Measurements from ENCODE around the gene METRNL. TPM values are rescaled to one million over a fixed set of nuclear protein-coding genes. Genes with fewer than 3 reads are reported as not detected.

The METRNL gene
- total RNA-seq, 1 experiment from 2014 or later, result 58.7 TPM

DNA sequence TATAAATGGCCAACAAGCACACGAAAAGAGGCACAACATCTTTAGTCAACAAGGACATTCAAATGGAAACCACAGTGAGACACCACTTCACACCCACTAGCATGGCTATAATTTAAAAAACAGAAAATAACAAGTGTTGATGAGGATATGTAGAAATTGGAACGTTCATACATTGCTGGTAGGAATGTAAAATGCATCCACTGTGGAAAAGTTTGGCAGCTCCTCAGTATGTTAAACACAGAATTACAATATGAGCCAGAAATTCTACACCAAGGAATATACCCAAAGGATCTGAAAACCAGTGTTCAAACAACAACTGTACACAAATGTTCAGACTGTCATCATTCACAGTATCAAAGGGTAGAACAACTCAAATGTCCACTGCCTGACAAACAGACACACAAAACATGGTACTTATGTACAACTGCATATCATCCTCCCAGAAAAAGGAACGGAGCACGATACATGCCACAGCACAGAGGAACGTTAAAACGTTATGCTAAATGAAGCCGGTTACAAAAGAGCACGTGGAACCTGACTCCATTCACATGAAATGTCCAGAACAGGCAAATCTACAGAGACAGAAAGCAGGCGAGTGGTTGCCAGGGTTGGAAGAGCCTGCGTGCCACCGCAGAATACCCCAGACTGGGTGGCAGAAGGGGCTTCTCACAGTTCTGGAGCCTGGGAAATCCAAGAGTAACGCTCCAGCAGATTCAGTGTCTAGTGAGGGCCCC, 32.8 kb upstream of the METRNL start:
- Histone ChIP-seq H3K27me3 (ENCODE audit: insufficient read depth, low read length) (no peaks in the 10 kb centered on the region), H3K9me2 (ENCODE audit: insufficient read depth) (no peaks in the 10 kb centered on the region), H3K4me1 (ENCODE audit: control insufficient read depth in 1 of 2, insufficient read depth in 2 of 2, low read length in 2 of 2) (peaks cover 29 to 38% of the 10 kb centered on the region in 2 experiments), H3K4me3 (replicated peaks in 1 of 2; ENCODE audit: low read depth in 1 of 2, low read length in 2 of 2) (no peak overlapping the region), H2AFZ (ENCODE audit: low read depth, low read length, poor library complexity, severe bottlenecking) (no peak overlapping the region), H3K36me3 (ENCODE audit: control insufficient read depth in 1 of 2, insufficient read depth in 2 of 2, low read length in 2 of 2) (peaks cover 0 to 41% of the 10 kb centered on the region in 2 experiments; a peak in 2 of 4 replicates), H3K9me3 (ENCODE audit: control insufficient read depth in 1 of 2, insufficient read depth in 1 of 2, low read depth in 1 of 2, low read length in 2 of 2) (peaks cover 15 to 32% of the 10 kb centered on the region in 2 experiments), H3K4me2 (ENCODE audit: low read length) (no peak overlapping the region), H4K20me1 (ENCODE audit: insufficient read depth) (no peaks in the 10 kb centered on the region), H3K9ac (ENCODE audit: low read length) (no peak overlapping the region), H3K79me2 (ENCODE audit: insufficient read depth, low read length) (peaks cover 19% of the 10 kb centered on the region), H3K27ac (ENCODE audit: low read depth, low read length) (no peak overlapping the region)
- ChIA-PET CTCF (no interaction called here), POLR2A (no interaction called here), RAD21 (ENCODE audit: low non-redundant PET in 1 of 2, low total read pairs in 2 of 2, uncharacterized antibody in 2 of 2, unreplicated experiment in 2 of 2) (no interaction called here)
- no peak for ATAC-seq
- no TSS peak for BruUV-seq (replicated peaks)
- TF ChIP-seq ELF1 (IDR thresholded peaks at IDR 0.05; ENCODE audit: borderline replicate concordance, low read depth) (no peak), SRF (IDR thresholded peaks at IDR 0.05; ENCODE audit: low read depth) (no peak), EZH2 (IDR thresholded peaks at IDR 0.05) (no peak), ZNF274 (IDR thresholded peaks at IDR 0.05; ENCODE audit: low read depth, low read length) (no peak), EGR1 (IDR thresholded peaks at IDR 0.05; ENCODE audit: low read depth) (no peak), YY1 (IDR thresholded peaks at IDR 0.05; ENCODE audit: extremely low read depth, insufficient replicate concordance, low read depth, low read length) (no peak), CEBPB (IDR thresholded peaks at IDR 0.05; ENCODE audit: low read depth) (no peak), SIN3A (IDR thresholded peaks at IDR 0.05; ENCODE audit: low read depth) (no peak), FOSL1 (IDR thresholded peaks at IDR 0.05; ENCODE audit: low read depth) (no peak), POLR2AphosphoS5 (IDR thresholded peaks at IDR 0.05; ENCODE audit: low read depth, low read length) (no peak), SP1 (IDR thresholded peaks at IDR 0.05; ENCODE audit: low read depth) (no peak)
- TF ChIP-seq, protein P1, sequence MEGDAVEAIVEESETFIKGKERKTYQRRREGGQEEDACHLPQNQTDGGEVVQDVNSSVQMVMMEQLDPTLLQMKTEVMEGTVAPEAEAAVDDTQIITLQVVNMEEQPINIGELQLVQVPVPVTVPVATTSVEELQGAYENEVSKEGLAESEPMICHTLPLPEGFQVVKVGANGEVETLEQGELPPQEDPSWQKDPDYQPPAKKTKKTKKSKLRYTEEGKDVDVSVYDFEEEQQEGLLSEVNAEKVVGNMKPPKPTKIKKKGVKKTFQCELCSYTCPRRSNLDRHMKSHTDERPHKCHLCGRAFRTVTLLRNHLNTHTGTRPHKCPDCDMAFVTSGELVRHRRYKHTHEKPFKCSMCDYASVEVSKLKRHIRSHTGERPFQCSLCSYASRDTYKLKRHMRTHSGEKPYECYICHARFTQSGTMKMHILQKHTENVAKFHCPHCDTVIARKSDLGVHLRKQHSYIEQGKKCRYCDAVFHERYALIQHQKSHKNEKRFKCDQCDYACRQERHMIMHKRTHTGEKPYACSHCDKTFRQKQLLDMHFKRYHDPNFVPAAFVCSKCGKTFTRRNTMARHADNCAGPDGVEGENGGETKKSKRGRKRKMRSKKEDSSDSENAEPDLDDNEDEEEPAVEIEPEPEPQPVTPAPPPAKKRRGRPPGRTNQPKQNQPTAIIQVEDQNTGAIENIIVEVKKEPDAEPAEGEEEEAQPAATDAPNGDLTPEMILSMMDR (IDR thresholded peaks at IDR 0.05 in 2 of 3, conservative IDR thresholded peaks at IDR 0.05 in 1 of 3; ENCODE audit: borderline replicate concordance in 1 of 3, insufficient read depth in 1 of 3, low read depth in 2 of 3, low read length in 2 of 3), result no peak
- TF ChIP-seq, protein P2, sequence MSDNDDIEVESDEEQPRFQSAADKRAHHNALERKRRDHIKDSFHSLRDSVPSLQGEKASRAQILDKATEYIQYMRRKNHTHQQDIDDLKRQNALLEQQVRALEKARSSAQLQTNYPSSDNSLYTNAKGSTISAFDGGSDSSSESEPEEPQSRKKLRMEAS (IDR thresholded peaks at IDR 0.05), result no peak
- TF ChIP-seq, protein P3, sequence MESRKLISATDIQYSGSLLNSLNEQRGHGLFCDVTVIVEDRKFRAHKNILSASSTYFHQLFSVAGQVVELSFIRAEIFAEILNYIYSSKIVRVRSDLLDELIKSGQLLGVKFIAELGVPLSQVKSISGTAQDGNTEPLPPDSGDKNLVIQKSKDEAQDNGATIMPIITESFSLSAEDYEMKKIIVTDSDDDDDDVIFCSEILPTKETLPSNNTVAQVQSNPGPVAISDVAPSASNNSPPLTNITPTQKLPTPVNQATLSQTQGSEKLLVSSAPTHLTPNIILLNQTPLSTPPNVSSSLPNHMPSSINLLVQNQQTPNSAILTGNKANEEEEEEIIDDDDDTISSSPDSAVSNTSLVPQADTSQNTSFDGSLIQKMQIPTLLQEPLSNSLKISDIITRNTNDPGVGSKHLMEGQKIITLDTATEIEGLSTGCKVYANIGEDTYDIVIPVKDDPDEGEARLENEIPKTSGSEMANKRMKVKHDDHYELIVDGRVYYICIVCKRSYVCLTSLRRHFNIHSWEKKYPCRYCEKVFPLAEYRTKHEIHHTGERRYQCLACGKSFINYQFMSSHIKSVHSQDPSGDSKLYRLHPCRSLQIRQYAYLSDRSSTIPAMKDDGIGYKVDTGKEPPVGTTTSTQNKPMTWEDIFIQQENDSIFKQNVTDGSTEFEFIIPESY (IDR thresholded peaks at IDR 0.05; ENCODE audit: extremely low read depth, insufficient replicate concordance, low read length), result no peak
- TF ChIP-seq, protein P4, sequence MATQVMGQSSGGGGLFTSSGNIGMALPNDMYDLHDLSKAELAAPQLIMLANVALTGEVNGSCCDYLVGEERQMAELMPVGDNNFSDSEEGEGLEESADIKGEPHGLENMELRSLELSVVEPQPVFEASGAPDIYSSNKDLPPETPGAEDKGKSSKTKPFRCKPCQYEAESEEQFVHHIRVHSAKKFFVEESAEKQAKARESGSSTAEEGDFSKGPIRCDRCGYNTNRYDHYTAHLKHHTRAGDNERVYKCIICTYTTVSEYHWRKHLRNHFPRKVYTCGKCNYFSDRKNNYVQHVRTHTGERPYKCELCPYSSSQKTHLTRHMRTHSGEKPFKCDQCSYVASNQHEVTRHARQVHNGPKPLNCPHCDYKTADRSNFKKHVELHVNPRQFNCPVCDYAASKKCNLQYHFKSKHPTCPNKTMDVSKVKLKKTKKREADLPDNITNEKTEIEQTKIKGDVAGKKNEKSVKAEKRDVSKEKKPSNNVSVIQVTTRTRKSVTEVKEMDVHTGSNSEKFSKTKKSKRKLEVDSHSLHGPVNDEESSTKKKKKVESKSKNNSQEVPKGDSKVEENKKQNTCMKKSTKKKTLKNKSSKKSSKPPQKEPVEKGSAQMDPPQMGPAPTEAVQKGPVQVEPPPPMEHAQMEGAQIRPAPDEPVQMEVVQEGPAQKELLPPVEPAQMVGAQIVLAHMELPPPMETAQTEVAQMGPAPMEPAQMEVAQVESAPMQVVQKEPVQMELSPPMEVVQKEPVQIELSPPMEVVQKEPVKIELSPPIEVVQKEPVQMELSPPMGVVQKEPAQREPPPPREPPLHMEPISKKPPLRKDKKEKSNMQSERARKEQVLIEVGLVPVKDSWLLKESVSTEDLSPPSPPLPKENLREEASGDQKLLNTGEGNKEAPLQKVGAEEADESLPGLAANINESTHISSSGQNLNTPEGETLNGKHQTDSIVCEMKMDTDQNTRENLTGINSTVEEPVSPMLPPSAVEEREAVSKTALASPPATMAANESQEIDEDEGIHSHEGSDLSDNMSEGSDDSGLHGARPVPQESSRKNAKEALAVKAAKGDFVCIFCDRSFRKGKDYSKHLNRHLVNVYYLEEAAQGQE (IDR thresholded peaks at IDR 0.05; ENCODE audit: low read depth), result no peak
- intact Hi-C loops (cut with micrococcal nuclease), result no loop called here
- DNase-seq (ENCODE audit: low read depth, low spot score), result no peak
